Chondrocyte (in vitro differentiated cells): ENCODE measurements around the gene RNF148. TPM values are rescaled to one million over a fixed set of nuclear protein-coding genes. Genes with fewer than 3 reads are reported as not detected.
"Not testable (repeated sequence)": the region's sequence is repeated elsewhere in the genome, so short reads cannot be mapped to it uniquely, and the experiment has no call there.

Experiments
- DNase-seq: peaks from one replicate; pipeline ENCODE4 v3.0.0; 2021; ENCODE audit warnings: mixed read lengths, low spot score
- H3K27ac Mint-ChIP-seq: one replicate; pipeline ENCODE4 v1.8.0; 2021; ENCODE audit warnings: mild to moderate bottlenecking, moderate library complexity, mixed read lengths; ENCODE audit not compliant: unreplicated experiment
- H3K27me3 Mint-ChIP-seq: 2 replicates; pipeline ENCODE4 v1.8.0; 2021; ENCODE audit warnings: low read depth, mixed read lengths
- H3K36me3 Mint-ChIP-seq: 2 replicates; pipeline ENCODE4 v1.8.0; 2021; ENCODE audit warnings: low read depth, mixed read lengths
- H3K4me1 Mint-ChIP-seq: 2 replicates; pipeline ENCODE4 v1.8.0; 2021; ENCODE audit warnings: low read depth, mild to moderate bottlenecking, mixed read lengths
- H3K4me3 Mint-ChIP-seq: one replicate; pipeline ENCODE4 v1.8.0; 2021; ENCODE audit warnings: mild to moderate bottlenecking, moderate library complexity, mixed read lengths; ENCODE audit not compliant: unreplicated experiment
- H3K9me3 Mint-ChIP-seq: 2 replicates; pipeline ENCODE4 v1.8.0; 2021; ENCODE audit warnings: low read depth, mixed read lengths
- total RNA-seq: library from RNA; stranded (reverse); gene quantifications from 3 replicates; pipeline ENCODE4 v1.2.1, GENCODE V29; 2021
- TF ChIP-seq, protein P1 (sequence below): fragments of 200-600 bp; sonication (generic); IDR thresholded peaks from 2 replicates; pipeline ENCODE4 v1.5.0; 2021; ENCODE audit warnings: antibody characterized with exemption, mild to moderate bottlenecking, moderate library complexity

The RNF148 gene
- total RNA-seq, 1 donor from 2014 or later, result not detected

DNA sequence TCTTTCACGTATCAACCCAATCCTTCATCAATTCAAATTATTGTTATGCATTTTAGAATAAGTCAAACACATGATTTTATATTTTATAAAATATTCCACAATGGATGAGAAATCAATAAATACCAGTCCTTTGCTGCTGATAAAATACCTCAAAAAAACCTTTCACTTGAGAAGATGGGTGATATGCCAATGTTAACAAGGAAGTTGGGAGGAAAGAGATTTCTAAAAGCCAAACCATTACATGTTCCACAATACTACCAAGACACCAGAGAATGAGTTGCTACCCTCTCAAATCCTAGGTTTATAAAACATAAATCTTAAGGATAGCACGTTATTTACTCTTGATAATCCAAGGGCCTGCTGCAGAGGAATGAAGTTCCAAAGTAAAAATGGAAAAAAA lies 18.2 kb downstream of the RNF148 start:
- no peak for DNase-seq
- H3K4me1 Mint-ChIP-seq, result no peaks in the 10 kb centered on the region
- no peak overlapping the region for H3K4me3 Mint-ChIP-seq
- peaks cover under 1% of the 10 kb centered on the region for H3K9me3 Mint-ChIP-seq
- H3K36me3 Mint-ChIP-seq, result no peaks in the 10 kb centered on the region
- TF ChIP-seq, protein P1, sequence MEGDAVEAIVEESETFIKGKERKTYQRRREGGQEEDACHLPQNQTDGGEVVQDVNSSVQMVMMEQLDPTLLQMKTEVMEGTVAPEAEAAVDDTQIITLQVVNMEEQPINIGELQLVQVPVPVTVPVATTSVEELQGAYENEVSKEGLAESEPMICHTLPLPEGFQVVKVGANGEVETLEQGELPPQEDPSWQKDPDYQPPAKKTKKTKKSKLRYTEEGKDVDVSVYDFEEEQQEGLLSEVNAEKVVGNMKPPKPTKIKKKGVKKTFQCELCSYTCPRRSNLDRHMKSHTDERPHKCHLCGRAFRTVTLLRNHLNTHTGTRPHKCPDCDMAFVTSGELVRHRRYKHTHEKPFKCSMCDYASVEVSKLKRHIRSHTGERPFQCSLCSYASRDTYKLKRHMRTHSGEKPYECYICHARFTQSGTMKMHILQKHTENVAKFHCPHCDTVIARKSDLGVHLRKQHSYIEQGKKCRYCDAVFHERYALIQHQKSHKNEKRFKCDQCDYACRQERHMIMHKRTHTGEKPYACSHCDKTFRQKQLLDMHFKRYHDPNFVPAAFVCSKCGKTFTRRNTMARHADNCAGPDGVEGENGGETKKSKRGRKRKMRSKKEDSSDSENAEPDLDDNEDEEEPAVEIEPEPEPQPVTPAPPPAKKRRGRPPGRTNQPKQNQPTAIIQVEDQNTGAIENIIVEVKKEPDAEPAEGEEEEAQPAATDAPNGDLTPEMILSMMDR, result no peak
- H3K27ac Mint-ChIP-seq, result no peak overlapping the region
- peaks cover 8% of the 10 kb centered on the region for H3K27me3 Mint-ChIP-seq

DNA sequence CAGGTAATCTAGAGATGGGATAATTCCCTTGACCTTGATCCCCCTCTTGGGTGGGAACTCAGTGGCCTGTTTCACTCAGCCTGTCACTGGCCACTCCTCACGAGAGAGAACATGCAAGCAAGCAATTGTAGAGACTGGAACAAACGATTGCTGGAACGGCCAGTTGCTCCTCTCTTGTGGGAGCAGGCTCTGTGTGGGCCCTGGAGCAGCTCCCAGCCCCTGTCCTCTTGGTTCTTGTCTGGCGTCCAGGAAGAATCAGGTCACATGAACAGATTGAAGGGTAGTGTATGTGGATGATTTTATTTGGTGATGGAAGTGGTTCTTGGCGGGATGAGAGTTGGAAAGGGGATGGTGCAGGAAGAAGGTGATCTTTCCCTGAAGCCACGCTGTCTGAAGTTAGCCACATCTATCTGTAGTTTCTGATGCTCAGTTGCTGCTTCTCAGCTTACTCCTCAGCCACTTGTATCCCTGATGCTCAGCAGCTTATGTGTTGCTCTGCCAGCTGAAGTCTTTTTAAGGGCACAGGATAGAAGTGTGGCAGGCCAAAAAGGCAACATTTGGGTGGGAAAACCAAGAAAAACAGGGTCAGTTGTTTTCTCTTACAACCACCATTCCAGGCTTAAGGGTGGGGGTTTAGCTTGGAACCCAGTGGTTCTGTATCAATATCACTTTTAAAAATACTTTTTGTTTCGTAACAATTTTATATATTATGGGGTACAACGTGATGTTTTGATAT lies 19.7 kb downstream of the RNF148 start:
- TF ChIP-seq, protein P1, result no peak
- H3K4me1 Mint-ChIP-seq, result no peaks in the 10 kb centered on the region
- H3K27ac Mint-ChIP-seq, result no peak overlapping the region
- H3K27me3 Mint-ChIP-seq, result peaks cover 11% of the 10 kb centered on the region
- no peak for DNase-seq
- no peaks in the 10 kb centered on the region for H3K36me3 Mint-ChIP-seq
- no peak overlapping the region for H3K4me3 Mint-ChIP-seq
- peaks cover 4% of the 10 kb centered on the region for H3K9me3 Mint-ChIP-seq

DNA sequence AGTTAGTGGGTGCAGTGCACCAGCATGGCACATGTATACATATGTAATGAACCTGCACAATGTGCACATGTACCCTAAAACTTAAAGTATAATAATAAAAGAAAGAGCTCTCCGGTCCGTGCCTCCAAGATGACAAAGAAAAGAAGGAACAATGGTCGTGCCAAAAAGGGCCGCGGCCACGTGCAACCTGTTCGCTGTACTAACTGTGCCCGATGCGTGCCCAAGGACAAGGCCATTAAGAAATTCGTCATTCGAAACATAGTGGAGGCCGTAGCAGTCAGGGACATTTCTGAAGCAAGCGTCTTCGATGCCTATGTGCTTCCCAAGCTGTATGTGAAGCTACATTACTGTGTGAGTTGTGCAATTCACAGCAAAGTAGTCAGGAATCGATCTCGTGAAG lies 21.5 kb downstream of the RNF148 start:
- H3K27me3 Mint-ChIP-seq, H3K27ac Mint-ChIP-seq, H3K9me3 Mint-ChIP-seq: not testable (repeated sequence)

DNA sequence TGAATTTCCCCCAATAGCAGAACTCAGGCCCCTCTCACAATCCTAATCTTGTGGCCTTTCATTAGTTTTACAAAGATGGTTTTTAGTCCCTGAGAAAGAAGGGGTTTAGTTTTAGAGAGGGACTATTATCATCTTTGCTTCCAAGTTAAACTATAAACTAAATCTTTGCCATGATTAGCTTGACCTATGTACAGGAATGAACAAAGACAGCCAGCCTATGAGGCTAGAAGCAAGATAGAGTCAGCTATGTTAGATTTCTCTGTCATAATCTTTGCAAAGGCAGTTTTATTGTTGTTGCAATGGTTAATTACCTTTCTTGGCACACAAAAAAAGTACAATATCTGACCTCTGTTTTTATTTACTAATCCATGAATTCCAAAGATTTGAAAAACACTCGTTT lies 22.9 kb downstream of the RNF148 start:
- no peak overlapping the region for H3K4me3 Mint-ChIP-seq
- peaks cover 4% of the 10 kb centered on the region for H3K9me3 Mint-ChIP-seq
- H3K27me3 Mint-ChIP-seq, result peaks cover 8% of the 10 kb centered on the region
- H3K27ac Mint-ChIP-seq, result no peak overlapping the region
- TF ChIP-seq, protein P1, result no peak
- DNase-seq, result no peak
- H3K36me3 Mint-ChIP-seq, result no peaks in the 10 kb centered on the region
- H3K4me1 Mint-ChIP-seq, result peaks cover 4% of the 10 kb centered on the region

More for the DNA sequence above, 21.5 kb downstream of the RNF148 start:
- not testable (repeated sequence) for DNase-seq, H3K36me3 Mint-ChIP-seq, H3K4me3 Mint-ChIP-seq, H3K4me1 Mint-ChIP-seq

DNA sequence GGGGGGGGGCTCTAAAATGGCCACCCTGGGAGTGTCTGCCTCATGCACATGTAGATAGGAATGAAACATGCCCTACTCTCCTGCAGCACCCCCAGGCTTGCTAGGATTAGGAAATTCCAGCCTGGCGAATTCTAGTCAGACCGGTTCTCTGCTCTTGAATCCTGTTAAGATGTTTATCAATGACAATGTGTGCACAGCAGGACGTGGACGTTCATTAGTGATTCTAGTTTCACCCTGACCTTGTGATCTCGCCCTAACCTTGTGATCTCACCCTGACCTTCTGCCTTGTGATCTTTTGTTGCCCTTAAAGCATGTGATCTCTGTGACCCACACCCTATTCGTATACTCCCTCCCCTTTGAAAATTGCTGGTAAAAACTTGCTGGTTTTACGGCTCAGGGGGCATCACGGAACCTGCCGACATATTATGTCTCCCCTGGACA lies 23.4 kb downstream of the RNF148 start:
- not testable (repeated sequence) for H3K27me3 Mint-ChIP-seq, DNase-seq, H3K9me3 Mint-ChIP-seq, H3K36me3 Mint-ChIP-seq, H3K27ac Mint-ChIP-seq, H3K4me3 Mint-ChIP-seq, H3K4me1 Mint-ChIP-seq

DNA sequence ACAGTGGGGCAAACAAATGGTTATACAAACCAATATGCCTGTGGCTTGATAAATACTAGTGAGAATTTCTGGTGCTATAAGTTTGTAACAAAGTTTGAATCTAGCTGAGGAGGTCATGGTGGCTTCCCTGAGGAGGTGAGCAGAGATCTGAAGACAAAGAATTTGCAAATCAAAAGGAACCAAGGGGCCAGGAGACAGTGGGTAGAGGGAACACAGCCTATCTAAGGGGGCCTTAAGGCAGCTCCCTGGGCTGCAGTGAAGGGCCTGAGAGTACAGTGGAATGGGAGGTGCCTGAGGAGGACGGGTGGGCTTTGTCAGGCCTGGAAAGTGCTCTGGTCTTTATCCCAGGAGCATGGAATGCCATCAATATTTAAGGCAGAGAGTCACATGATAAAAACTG lies 25.6 kb downstream of the RNF148 start:
- H3K36me3 Mint-ChIP-seq, result no peaks in the 10 kb centered on the region
- DNase-seq, result no peak
- H3K4me3 Mint-ChIP-seq, result no peak overlapping the region
- peaks cover 3% of the 10 kb centered on the region for H3K27me3 Mint-ChIP-seq
- TF ChIP-seq, protein P1, result no peak
- peaks cover 4% of the 10 kb centered on the region for H3K9me3 Mint-ChIP-seq
- H3K27ac Mint-ChIP-seq, result no peak overlapping the region
- H3K4me1 Mint-ChIP-seq, result peaks cover 8% of the 10 kb centered on the region
